Neutrophil (primary cell): ENCODE data around the gene DVL1.
"Not testable (repeated sequence)": the region's sequence is repeated elsewhere in the genome, so short reads cannot be mapped to it uniquely, and the experiment has no call there.

Experiments
- H3K27ac ChIP-seq: fragments of 200-600 bp; sonication (generic); 2 replicates; pipeline ENCODE4 v1.5.1; 2016; ENCODE audit warnings: mild to moderate bottlenecking, moderate library complexity
- H3K27me3 ChIP-seq: fragments of 200-600 bp; sonication (generic); 2 replicates; pipeline ENCODE4 v1.6.0; 2016; ENCODE audit warnings: mild to moderate bottlenecking
- H3K36me3 ChIP-seq: fragments of 200-600 bp; sonication (generic); 2 replicates; pipeline ENCODE4 v1.5.1; 2017
- H3K4me1 ChIP-seq, 2 experiments: fragments of 200-600 bp in 1 of 2; sonication (generic) in 1 of 2; 1 replicate in 1 of 2; 2 replicates in 1 of 2; pipeline versions ENCODE4 v1.5.1 to v1.6.1; 2013 to 2016; ENCODE audit warnings: low read depth in 1 of 2, low read length in 1 of 2, mild to moderate bottlenecking in 1 of 2, moderate library complexity in 1 of 2; ENCODE audit not compliant: control insufficient read depth in 1 of 2, insufficient read depth in 1 of 2
- H3K4me3 ChIP-seq, 2 experiments: fragments of 200-600 bp in 1 of 2; sonication (generic) in 1 of 2; 1 replicate in 1 of 2; 2 replicates in 1 of 2; pipeline ENCODE4 v1.5.1; 2013 to 2016; ENCODE audit warnings: low read depth in 1 of 2, low read length in 1 of 2, mild to moderate bottlenecking in 1 of 2, moderate library complexity in 1 of 2
- H3K9me3 ChIP-seq: fragments of 200-600 bp; sonication (generic); 2 replicates; pipeline ENCODE4 v1.5.1; 2016
- TF ChIP-seq, protein P1 (sequence below): fragments of 200-600 bp; sonication (generic); IDR thresholded peaks from 2 replicates; pipeline ENCODE4 v1.5.1; 2016; ENCODE audit warnings: antibody characterized with exemption

The DVL1 gene

DNA sequence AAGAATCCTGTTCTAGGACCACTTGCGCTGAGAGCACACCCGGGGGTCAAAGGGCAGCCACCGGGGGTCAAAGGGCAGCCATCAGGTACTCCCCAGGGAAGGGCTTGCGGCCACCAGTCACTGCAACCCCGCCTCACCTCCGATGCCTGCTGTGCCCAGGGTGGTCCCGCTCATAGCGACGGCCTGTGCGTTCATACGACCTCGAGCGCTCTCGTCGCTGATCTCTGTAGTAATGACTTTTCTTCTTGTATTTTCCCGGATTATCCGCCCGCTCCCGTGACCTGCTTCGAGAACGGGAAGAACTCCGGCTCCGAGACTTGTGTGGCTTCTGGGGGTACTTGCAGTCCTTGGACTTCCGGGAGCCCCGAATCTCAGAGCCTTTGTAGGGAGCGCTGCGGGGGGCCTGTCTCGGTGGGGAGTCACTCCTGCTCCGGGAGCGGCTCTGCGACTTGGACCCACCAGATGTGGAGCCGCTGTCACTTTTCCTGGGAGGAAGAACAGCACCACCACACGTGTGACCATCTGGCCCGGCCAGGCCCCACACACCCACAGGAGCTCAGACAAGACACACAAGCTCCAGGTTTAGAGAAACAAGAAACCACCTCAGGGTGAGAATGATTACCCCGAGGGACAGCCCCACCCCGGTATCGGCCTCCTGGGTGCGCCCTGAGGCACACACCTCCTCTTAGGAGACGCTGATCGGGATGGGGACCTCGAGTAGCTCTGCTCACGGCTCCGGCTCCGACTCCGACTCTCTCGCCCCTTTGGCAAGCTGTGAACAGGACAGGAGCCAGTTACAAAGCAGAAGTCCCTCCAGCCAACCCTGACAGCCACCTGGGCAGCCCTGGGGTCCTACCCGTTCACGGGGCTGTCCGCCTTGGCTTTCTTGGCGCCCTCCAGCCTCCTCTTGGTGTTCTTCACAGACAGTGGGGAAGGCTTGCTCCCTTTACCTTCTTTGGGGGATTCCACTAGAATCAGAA lies 38.2 kb upstream of the DVL1 start:
- H3K27ac ChIP-seq: no peak overlapping the region

DNA sequence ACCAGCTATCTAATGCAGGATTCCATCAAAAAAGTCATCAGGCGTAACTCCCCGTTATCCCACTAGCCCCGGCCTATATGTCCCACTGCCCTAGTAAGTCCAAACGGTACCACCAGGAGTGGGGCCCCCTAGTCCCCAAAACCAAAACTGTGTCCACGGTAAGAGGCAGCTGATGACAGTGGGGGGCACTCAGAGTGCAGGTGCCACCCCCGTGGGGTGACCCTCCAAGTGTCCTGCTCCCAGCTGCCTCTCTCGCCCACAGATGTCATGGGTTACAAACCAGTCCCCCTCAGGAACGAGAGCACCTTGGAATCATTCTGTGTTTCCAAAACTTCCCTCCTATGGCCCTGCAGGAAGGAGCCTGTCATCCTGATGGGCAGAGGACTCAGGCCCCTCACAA lies 36.7 kb upstream of the DVL1 start:
- Histone ChIP-seq H3K9me3 (no peaks in the 10 kb centered on the region), H3K27ac (no peak overlapping the region), H3K4me3 (no peak overlapping the region), H3K36me3 (peaks cover 66% of the 10 kb centered on the region), H3K4me1 (no peaks in the 10 kb centered on the region), H3K27me3 (no peaks in the 10 kb centered on the region)
- TF ChIP-seq, protein P1, sequence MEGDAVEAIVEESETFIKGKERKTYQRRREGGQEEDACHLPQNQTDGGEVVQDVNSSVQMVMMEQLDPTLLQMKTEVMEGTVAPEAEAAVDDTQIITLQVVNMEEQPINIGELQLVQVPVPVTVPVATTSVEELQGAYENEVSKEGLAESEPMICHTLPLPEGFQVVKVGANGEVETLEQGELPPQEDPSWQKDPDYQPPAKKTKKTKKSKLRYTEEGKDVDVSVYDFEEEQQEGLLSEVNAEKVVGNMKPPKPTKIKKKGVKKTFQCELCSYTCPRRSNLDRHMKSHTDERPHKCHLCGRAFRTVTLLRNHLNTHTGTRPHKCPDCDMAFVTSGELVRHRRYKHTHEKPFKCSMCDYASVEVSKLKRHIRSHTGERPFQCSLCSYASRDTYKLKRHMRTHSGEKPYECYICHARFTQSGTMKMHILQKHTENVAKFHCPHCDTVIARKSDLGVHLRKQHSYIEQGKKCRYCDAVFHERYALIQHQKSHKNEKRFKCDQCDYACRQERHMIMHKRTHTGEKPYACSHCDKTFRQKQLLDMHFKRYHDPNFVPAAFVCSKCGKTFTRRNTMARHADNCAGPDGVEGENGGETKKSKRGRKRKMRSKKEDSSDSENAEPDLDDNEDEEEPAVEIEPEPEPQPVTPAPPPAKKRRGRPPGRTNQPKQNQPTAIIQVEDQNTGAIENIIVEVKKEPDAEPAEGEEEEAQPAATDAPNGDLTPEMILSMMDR: no peak

More for the DNA sequence above, 38.2 kb upstream of the DVL1 start:
- H3K27me3 ChIP-seq: no peaks in the 10 kb centered on the region
- H3K4me1 ChIP-seq: no peaks in the 10 kb centered on the region
- no peaks in the 10 kb centered on the region for H3K9me3 ChIP-seq
- TF ChIP-seq, protein P1: no peak
- peaks cover 74% of the 10 kb centered on the region for H3K36me3 ChIP-seq
- no peak overlapping the region for H3K4me3 ChIP-seq

- H3K4me3 ChIP-seq, H3K27ac ChIP-seq, H3K27me3 ChIP-seq, H3K9me3 ChIP-seq, H3K4me1 ChIP-seq: not testable (repeated sequence)
- H3K36me3 ChIP-seq: peaks cover 60% of the 10 kb centered on the region
Measured at GRCh38 chr1:1385339-1385738, 36.1 kb upstream of the DVL1 start.

- H3K36me3 ChIP-seq: peaks cover 19% of the 10 kb centered on the region
- H3K4me3 ChIP-seq: no peak overlapping the region
- no peaks in the 10 kb centered on the region for H3K9me3 ChIP-seq
- no peak overlapping the region for H3K27ac ChIP-seq
- no peaks in the 10 kb centered on the region for H3K4me1 ChIP-seq
- TF ChIP-seq, protein P1: no peak
- no peaks in the 10 kb centered on the region for H3K27me3 ChIP-seq
Measured at GRCh38 chr1:1381294-1381693, 32.1 kb upstream of the DVL1 start.

DNA sequence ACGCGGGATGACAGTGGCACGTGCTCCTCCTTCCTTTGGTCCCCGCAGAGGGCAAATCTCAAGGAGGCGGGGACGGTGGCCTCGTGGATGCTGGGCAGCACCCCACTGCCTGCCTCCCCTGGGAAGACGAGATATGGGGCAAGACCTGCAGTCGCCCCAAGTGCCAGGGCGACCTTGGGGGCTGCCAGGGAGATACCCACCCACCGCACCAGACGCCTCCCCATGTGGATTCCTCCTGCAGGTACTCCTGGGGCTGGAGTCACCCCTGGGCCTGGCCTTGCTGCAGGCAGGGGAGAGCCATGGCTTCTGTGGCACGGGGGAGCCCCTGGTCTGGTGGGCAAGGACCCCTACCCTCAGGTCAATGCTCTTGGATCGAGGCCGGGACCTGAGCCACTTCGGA lies 31.6 kb upstream of the DVL1 start:
- Histone ChIP-seq H3K9me3 (no peaks in the 10 kb centered on the region), H3K27me3 (no peaks in the 10 kb centered on the region), H3K4me3 (no peak overlapping the region), H3K36me3 (peaks cover 15% of the 10 kb centered on the region), H3K4me1 (no peaks in the 10 kb centered on the region), H3K27ac (no peak overlapping the region)
- TF ChIP-seq, protein P1: no peak

- peaks cover 10 to 14% of the 10 kb centered on the region in 2 experiments for H3K4me1 ChIP-seq
- TF ChIP-seq, protein P1: no peak
- no peaks in the 10 kb centered on the region for H3K9me3 ChIP-seq
- H3K27ac ChIP-seq: no peak overlapping the region
- peaks cover 24% of the 10 kb centered on the region for H3K36me3 ChIP-seq
- H3K4me3 ChIP-seq: no peak overlapping the region
- no peaks in the 10 kb centered on the region for H3K27me3 ChIP-seq
Measured at GRCh38 chr1:1377540-1378205, 28.5 kb upstream of the DVL1 start.
